SU-DHL-6 (cell line): ENCODE results near the gene FRS2.

ENCODE experiments used
- EZH2phosphoT487 ChIP-seq: fragments of 200-600 bp; sonication (generic), shearing (Covaris generic); conservative IDR thresholded peaks from 2 replicates; pipeline ENCODE4 v1.6.1; 2018; ENCODE audit warnings: mild to moderate bottlenecking, antibody characterized with exemption, low read length, moderate library complexity, mixed read lengths
- TF ChIP-seq, protein P1 (sequence below): fragments of 200-600 bp; sonication (generic); IDR thresholded peaks from one replicate; pipeline ENCODE4 v1.5.1; 2017; ENCODE audit warnings: antibody characterized with exemption, mild to moderate bottlenecking, low read length, moderate library complexity; ENCODE audit not compliant: insufficient read depth, poor library complexity, severe bottlenecking

- TF ChIP-seq, protein P1, sequence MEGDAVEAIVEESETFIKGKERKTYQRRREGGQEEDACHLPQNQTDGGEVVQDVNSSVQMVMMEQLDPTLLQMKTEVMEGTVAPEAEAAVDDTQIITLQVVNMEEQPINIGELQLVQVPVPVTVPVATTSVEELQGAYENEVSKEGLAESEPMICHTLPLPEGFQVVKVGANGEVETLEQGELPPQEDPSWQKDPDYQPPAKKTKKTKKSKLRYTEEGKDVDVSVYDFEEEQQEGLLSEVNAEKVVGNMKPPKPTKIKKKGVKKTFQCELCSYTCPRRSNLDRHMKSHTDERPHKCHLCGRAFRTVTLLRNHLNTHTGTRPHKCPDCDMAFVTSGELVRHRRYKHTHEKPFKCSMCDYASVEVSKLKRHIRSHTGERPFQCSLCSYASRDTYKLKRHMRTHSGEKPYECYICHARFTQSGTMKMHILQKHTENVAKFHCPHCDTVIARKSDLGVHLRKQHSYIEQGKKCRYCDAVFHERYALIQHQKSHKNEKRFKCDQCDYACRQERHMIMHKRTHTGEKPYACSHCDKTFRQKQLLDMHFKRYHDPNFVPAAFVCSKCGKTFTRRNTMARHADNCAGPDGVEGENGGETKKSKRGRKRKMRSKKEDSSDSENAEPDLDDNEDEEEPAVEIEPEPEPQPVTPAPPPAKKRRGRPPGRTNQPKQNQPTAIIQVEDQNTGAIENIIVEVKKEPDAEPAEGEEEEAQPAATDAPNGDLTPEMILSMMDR = no peak
- no peak for TF ChIP-seq EZH2phosphoT487
These were observed 27.3 kb downstream of the FRS2 start for GRCh38 chr12:69497308-69498026.
